ENCODE measurements around the gene COL1A1.

DNA sequence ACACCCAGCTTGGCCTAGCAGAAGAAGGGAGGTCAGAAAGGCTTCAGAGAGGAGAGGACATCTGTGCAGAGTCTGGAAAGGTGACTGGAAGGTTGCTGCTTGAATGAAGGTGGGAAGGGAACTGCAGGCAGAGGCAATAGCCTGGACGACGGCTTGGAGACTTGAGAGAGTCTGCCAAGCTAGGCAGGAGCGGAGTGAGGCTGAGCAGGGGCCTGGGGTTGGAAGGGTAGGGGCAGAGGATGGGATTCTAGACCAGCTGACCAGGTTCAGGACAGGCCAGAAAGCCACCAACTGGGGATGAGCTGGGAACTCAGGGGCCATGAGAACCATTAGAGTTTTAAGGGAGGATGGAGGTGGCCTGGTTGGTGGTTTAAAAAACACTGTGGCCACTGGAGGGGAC is 36.0 kb downstream of the COL1A1 start:
- TF ChIP-seq POLR2AphosphoS5 (IDR thresholded peaks at IDR 0.05; ENCODE audit: borderline replicate concordance, low read depth, low read length) = no peak
- TF ChIP-seq EZH2 (IDR thresholded peaks at IDR 0.05) = no peak
- no peak for TF ChIP-seq FOXP2 (optimal IDR thresholded peaks at IDR 0.05; ENCODE audit: control extremely low read depth, extremely low read length, insufficient read depth)
